HG03342 (cell line): ENCODE measurements around the gene ZBTB17.

Experiments
- ATAC-seq: cut with Tn5 transposase; IDR thresholded peaks from one replicate; pipeline ENCODE4 v1.9.1; 2021; ENCODE audit warnings: mild to moderate bottlenecking, moderate library complexity; ENCODE audit not compliant: unreplicated experiment

Gene ZBTB17

GRCh38 chr1:15962671-15963362, 13.1 kb downstream of the ZBTB17 start:
- ATAC-seq: no peak

- ATAC-seq: no peak
Observed at GRCh38 chr1:15962176-15962575, 13.7 kb downstream of the ZBTB17 start.

- ATAC-seq: no peak
Observed at GRCh38 chr1:15961492-15961891, 14.4 kb downstream of the ZBTB17 start.

GRCh38 chr1:15960808-15961207, 15.1 kb downstream of the ZBTB17 start:
- ATAC-seq: no peak

- ATAC-seq: no peak
Observed at GRCh38 chr1:15959827-15960446, 16.0 kb downstream of the ZBTB17 start.

- no peak for ATAC-seq
Observed at GRCh38 chr1:15959424-15959823, 16.5 kb downstream of the ZBTB17 start.

- ATAC-seq: no peak
Observed at GRCh38 chr1:15958793-15959192, 17.1 kb downstream of the ZBTB17 start.

GRCh38 chr1:15958111-15958510, 17.8 kb downstream of the ZBTB17 start:
- ATAC-seq: no peak

- no peak for ATAC-seq
Observed at GRCh38 chr1:15957221-15958095, 18.4 kb downstream of the ZBTB17 start.

- no peak for ATAC-seq
Observed at GRCh38 chr1:15956150-15956549, 19.8 kb downstream of the ZBTB17 start.

GRCh38 chr1:15955552-15955951, 20.3 kb downstream of the ZBTB17 start:
- no peak for ATAC-seq

- ATAC-seq: no peak
Observed at GRCh38 chr1:15954316-15954715, 21.6 kb downstream of the ZBTB17 start.

- no peak for ATAC-seq
Observed at GRCh38 chr1:15953791-15954241, 22.1 kb downstream of the ZBTB17 start.

GRCh38 chr1:15953294-15953771, 22.6 kb downstream of the ZBTB17 start:
- ATAC-seq: no peak

GRCh38 chr1:15952317-15953258, 23.3 kb downstream of the ZBTB17 start:
- no peak for ATAC-seq

GRCh38 chr1:15951341-15952153, 24.4 kb downstream of the ZBTB17 start:
- ATAC-seq: no peak

GRCh38 chr1:15950763-15951295, 25.1 kb downstream of the ZBTB17 start:
- ATAC-seq: no peak

- ATAC-seq: no peak
Observed at GRCh38 chr1:15950302-15950701, 25.6 kb downstream of the ZBTB17 start.
